ENCODE results near the gene SLMAP. TPM values are rescaled to one million over a fixed set of nuclear protein-coding genes. Genes with fewer than 3 reads are reported as not detected.

The SLMAP gene
- total RNA-seq, 3 donors from 2014 or later (not counting 1 experiment from before 2014, with no cell fraction given) = 79.4 to 98.6 (median 89.0) TPM

GRCh38 chr3:57953576-57953975 is 197.5 kb downstream of the SLMAP start:
- no peak for ATAC-seq
- Histone ChIP-seq H3K27ac (ENCODE audit: low read length) (no peak overlapping the region), H3K9me3 (ENCODE audit: control insufficient read depth, insufficient read depth, low read length) (peaks cover 5% of the 10 kb centered on the region), H3K36me3 (ENCODE audit: control insufficient read depth, insufficient read depth, low read length) (no peaks in the 10 kb centered on the region), H3K4me1 (ENCODE audit: control insufficient read depth, insufficient read depth, low read length) (peaks cover 13% of the 10 kb centered on the region), H3K27me3 (ENCODE audit: control insufficient read depth, insufficient read depth, low read length) (no peaks in the 10 kb centered on the region), H3K4me3 (ENCODE audit: low read length) (no peak overlapping the region)
- H3K9me3 Mint-ChIP-seq = no peaks in the 10 kb centered on the region
- no peak for DNase-seq
- H3K36me3 Mint-ChIP-seq = no peaks in the 10 kb centered on the region
- intact Hi-C loops (cut with micrococcal nuclease) = no loop called here
- 92% methylated on average over 7 of the region's 7 CpGs for WGBS (ENCODE audit: insufficient coverage)
- H3K27ac Mint-ChIP-seq = no peak overlapping the region
- TF ChIP-seq, protein P1, sequence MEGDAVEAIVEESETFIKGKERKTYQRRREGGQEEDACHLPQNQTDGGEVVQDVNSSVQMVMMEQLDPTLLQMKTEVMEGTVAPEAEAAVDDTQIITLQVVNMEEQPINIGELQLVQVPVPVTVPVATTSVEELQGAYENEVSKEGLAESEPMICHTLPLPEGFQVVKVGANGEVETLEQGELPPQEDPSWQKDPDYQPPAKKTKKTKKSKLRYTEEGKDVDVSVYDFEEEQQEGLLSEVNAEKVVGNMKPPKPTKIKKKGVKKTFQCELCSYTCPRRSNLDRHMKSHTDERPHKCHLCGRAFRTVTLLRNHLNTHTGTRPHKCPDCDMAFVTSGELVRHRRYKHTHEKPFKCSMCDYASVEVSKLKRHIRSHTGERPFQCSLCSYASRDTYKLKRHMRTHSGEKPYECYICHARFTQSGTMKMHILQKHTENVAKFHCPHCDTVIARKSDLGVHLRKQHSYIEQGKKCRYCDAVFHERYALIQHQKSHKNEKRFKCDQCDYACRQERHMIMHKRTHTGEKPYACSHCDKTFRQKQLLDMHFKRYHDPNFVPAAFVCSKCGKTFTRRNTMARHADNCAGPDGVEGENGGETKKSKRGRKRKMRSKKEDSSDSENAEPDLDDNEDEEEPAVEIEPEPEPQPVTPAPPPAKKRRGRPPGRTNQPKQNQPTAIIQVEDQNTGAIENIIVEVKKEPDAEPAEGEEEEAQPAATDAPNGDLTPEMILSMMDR (IDR thresholded peaks at IDR 0.05) = no peak
- no peaks in the 10 kb centered on the region for H3K27me3 Mint-ChIP-seq (ENCODE audit: low read depth in 2 of 2)
- peaks cover 4 to 11% of the 10 kb centered on the region in 2 donors for H3K4me1 Mint-ChIP-seq
- H3K4me3 Mint-ChIP-seq = no peak overlapping the region

DNA sequence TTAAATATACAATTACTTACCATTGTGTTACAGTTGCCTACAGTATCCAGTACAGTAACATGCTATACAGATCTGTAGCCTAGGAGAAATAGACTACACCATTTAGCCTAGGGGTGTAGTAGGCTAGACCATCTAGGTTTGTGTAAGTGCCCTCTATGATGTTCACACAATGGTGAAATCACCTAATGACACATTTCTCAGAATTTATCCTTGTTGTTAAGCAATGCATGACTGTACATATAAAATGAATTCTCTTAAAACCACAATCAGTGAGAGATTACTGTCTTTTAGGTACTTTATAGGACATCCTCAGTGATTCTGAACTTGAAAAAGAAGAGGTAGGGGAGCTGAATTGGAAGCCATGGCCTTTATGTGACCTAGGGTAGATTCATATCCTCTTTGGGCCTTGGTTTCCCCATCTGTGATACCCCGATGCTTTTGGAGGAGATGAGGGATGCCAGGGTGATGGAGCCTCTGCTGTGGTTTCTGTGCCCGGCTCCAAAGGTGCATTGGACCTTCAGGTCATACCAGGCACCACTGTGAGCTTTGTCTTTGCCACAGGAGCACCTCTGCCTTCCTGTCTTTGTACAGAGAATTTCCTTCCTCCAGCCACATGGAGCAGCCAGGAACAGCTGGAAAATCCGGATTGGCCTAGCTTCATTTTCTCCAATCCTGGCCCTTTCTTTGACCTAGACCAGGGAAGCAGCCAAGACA is 200.2 kb downstream of the SLMAP start:
- H3K27me3 Mint-ChIP-seq (ENCODE audit: low read depth in 2 of 2) = no peaks in the 10 kb centered on the region
- 72% methylated on average over 3 of the region's 3 CpGs for WGBS (ENCODE audit: insufficient coverage)
- H3K27me3 ChIP-seq (ENCODE audit: control insufficient read depth, insufficient read depth, low read length) = no peaks in the 10 kb centered on the region
- H3K27ac ChIP-seq (ENCODE audit: low read length) = no peak overlapping the region
- peaks cover 30% of the 10 kb centered on the region for H3K4me1 ChIP-seq (ENCODE audit: control insufficient read depth, insufficient read depth, low read length)
- no peaks in the 10 kb centered on the region for H3K36me3 Mint-ChIP-seq
- ATAC-seq (peak in 1 of 3 donors; percentile 30), DNase-seq (no peak)
- no peaks in the 10 kb centered on the region for H3K9me3 Mint-ChIP-seq
- TF ChIP-seq, protein P1 (IDR thresholded peaks at IDR 0.05) = no peak
- peaks cover 5% of the 10 kb centered on the region for H3K9me3 ChIP-seq (ENCODE audit: control insufficient read depth, insufficient read depth, low read length)
- no peaks in the 10 kb centered on the region for H3K36me3 ChIP-seq (ENCODE audit: control insufficient read depth, insufficient read depth, low read length)
- H3K4me3 ChIP-seq (ENCODE audit: low read length) = no peak overlapping the region
- no peak overlapping the region for H3K27ac Mint-ChIP-seq
- H3K4me1 Mint-ChIP-seq = peaks cover 21 to 29% of the 10 kb centered on the region in 2 donors
- no peak overlapping the region for H3K4me3 Mint-ChIP-seq
- intact Hi-C loops (cut with micrococcal nuclease) = no loop called here

GRCh38 chr3:57956833-57957174 is 200.7 kb downstream of the SLMAP start:
- H3K9me3 Mint-ChIP-seq = no peaks in the 10 kb centered on the region
- DNase-seq (no peak), ATAC-seq (no peak)
- intact Hi-C loops (cut with micrococcal nuclease) = no loop called here
- H3K27ac Mint-ChIP-seq = no peak overlapping the region
- 91% methylated on average over 2 of the region's 2 CpGs for WGBS (ENCODE audit: insufficient coverage)
- Histone ChIP-seq H3K9me3 (ENCODE audit: control insufficient read depth, insufficient read depth, low read length) (peaks cover 5% of the 10 kb centered on the region), H3K27ac (ENCODE audit: low read length) (no peak overlapping the region), H3K36me3 (ENCODE audit: control insufficient read depth, insufficient read depth, low read length) (no peaks in the 10 kb centered on the region), H3K4me1 (ENCODE audit: control insufficient read depth, insufficient read depth, low read length) (peaks cover 24% of the 10 kb centered on the region), H3K4me3 (ENCODE audit: low read length) (no peak overlapping the region), H3K27me3 (ENCODE audit: control insufficient read depth, insufficient read depth, low read length) (no peaks in the 10 kb centered on the region)
- H3K4me1 Mint-ChIP-seq = peaks cover 21 to 23% of the 10 kb centered on the region in 2 donors
- TF ChIP-seq, protein P1 (IDR thresholded peaks at IDR 0.05) = no peak
- no peaks in the 10 kb centered on the region for H3K27me3 Mint-ChIP-seq (ENCODE audit: low read depth in 2 of 2)
- no peak overlapping the region for H3K4me3 Mint-ChIP-seq
- no peaks in the 10 kb centered on the region for H3K36me3 Mint-ChIP-seq

DNA sequence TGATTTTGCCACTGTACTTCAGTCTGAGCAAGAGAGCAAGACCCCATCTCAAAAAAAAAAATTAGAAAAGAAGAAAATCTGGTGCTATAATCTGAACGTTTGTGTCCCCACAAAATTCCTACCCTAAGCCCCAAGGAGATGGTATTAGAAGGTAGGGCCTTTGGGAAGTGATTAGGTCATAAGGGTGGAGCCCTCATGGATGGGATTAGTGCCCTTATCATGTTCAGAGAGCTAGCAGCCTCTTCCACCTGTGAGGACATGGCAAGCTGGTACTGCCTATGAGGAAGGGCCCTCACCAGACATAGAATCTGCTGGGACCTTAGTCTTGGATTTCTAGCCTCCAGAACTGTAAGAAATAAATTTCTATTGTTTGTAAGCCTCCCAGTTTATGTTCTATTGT is 201.7 kb downstream of the SLMAP start:
- peaks cover 21 to 23% of the 10 kb centered on the region in 2 donors for H3K4me1 Mint-ChIP-seq
- Histone ChIP-seq H3K36me3 (ENCODE audit: control insufficient read depth, insufficient read depth, low read length) (no peaks in the 10 kb centered on the region), H3K27me3 (ENCODE audit: control insufficient read depth, insufficient read depth, low read length) (no peaks in the 10 kb centered on the region), H3K27ac (ENCODE audit: low read length) (no peak overlapping the region), H3K9me3 (ENCODE audit: control insufficient read depth, insufficient read depth, low read length) (peaks cover 5% of the 10 kb centered on the region), H3K4me1 (ENCODE audit: control insufficient read depth, insufficient read depth, low read length) (peaks cover 24% of the 10 kb centered on the region), H3K4me3 (ENCODE audit: low read length) (no peak overlapping the region)
- TF ChIP-seq, protein P1 (IDR thresholded peaks at IDR 0.05) = no peak
- no peak for DNase-seq
- H3K9me3 Mint-ChIP-seq = no peaks in the 10 kb centered on the region
- no CpG with 5 or more reads among the region's 1 CpG for WGBS (ENCODE audit: insufficient coverage)
- H3K27ac Mint-ChIP-seq = no peak overlapping the region
- no peak overlapping the region for H3K4me3 Mint-ChIP-seq
- no peaks in the 10 kb centered on the region for H3K27me3 Mint-ChIP-seq (ENCODE audit: low read depth in 2 of 2)
- intact Hi-C loops (cut with micrococcal nuclease) = no loop called here
- no peak for ATAC-seq
- H3K36me3 Mint-ChIP-seq = no peaks in the 10 kb centered on the region
